ENCODE measurements around the gene NR3C2. TPM values are rescaled to one million over a fixed set of nuclear protein-coding genes. Genes with fewer than 3 reads are reported as not detected.

Gene NR3C2
- total and polyA plus RNA-seq, 2 of the 4 experiments (the other 2 are of a cell fraction), result 1.1 to 2.3 TPM

GRCh38 chr4:148434075-148434773 is 8.0 kb downstream of the NR3C2 start:
- no peak overlapping the region for H2AFZ ChIP-seq (replicated peaks; ENCODE audit: low read length, poor library complexity)
- H3K9me3 ChIP-seq (ENCODE audit: control insufficient read depth, insufficient read depth, low read length), result no peaks in the 10 kb centered on the region
- H2BK20ac ChIP-seq (ENCODE audit: low read depth, low read length), result no peak overlapping the region
- ChIA-PET CTCF (no interaction called here), POLR2A (ENCODE audit: unreplicated experiment) (no interaction called here)
- no peak overlapping the region for H3K4me2 ChIP-seq (ENCODE audit: low read depth, low read length)
- H4K91ac ChIP-seq (ENCODE audit: insufficient read depth, low read depth, low read length), result no peak overlapping the region
- no peak overlapping the region for H3K4me3 ChIP-seq (ENCODE audit: insufficient read depth, low read depth, low read length)
- DNase-seq (no peak), ATAC-seq (ENCODE audit: low read depth) (no peak)
- intact Hi-C loops (cut with micrococcal nuclease) (no loop called here), dilution Hi-C loops (cut with HindIII; ENCODE audit: low sequenced_read_pairs, unreplicated experiment) (no loop called here), in situ Hi-C loops (cut with MboI; ENCODE audit: low sequenced_read_pairs) (no loop called here)
- no peak overlapping the region for H3K27ac ChIP-seq (ENCODE audit: insufficient read depth, low read length)
- no CpG with 5 or more reads among the region's 2 CpGs for WGBS, 2 experiments (ENCODE audit: extremely low coverage in 2 of 2, insufficient read length in 1 of 2)
- H3K9me1 ChIP-seq (ENCODE audit: insufficient read depth, low read length), result no peaks in the 10 kb centered on the region
- no peaks in the 10 kb centered on the region for H3K27me3 ChIP-seq (ENCODE audit: control insufficient read depth, insufficient read depth, low read length)
- H3K18ac ChIP-seq (ENCODE audit: low read depth, low read length), result no peak overlapping the region
- H3K9ac ChIP-seq (ENCODE audit: low read depth, low read length), result no peak overlapping the region
- no peaks in the 10 kb centered on the region for H3K36me3 ChIP-seq (ENCODE audit: control insufficient read depth, insufficient read depth, low read length)
- no peak overlapping the region for H3K56ac ChIP-seq (ENCODE audit: extremely low read depth, insufficient read depth, low read length)
- no peak overlapping the region for H3K14ac ChIP-seq (replicated peaks; ENCODE audit: low read depth, low read length)
- no peak overlapping the region for H2BK5ac ChIP-seq (ENCODE audit: low read depth, low read length, poor library complexity, severe bottlenecking)
- H3K79me1 ChIP-seq (ENCODE audit: low read depth in 1 of 2, low read length in 2 of 2), result no peaks in the 10 kb centered on the region
- BruUV-seq (replicated peaks), result no TSS peak
- H3K4me1 ChIP-seq (ENCODE audit: control insufficient read depth, insufficient read depth, low read length), result no peaks in the 10 kb centered on the region
- H2AK9ac ChIP-seq (replicated peaks; ENCODE audit: low read depth, low read length, poor library complexity), result no peak overlapping the region
- H3K4ac ChIP-seq (ENCODE audit: low read depth, low read length), result no peak overlapping the region
- no peaks in the 10 kb centered on the region for H4K20me1 ChIP-seq (ENCODE audit: insufficient read depth, low read length)
- no peak overlapping the region for H2BK120ac ChIP-seq (ENCODE audit: low read depth, low read length)
- no peak overlapping the region for H3K23ac ChIP-seq (ENCODE audit: low read depth, low read length)
- H4K8ac ChIP-seq (ENCODE audit: low read depth in 2 of 2, low read length in 2 of 2), result no peak overlapping the region
- no peak overlapping the region for H4K5ac ChIP-seq (ENCODE audit: low read depth, low read length)
- TF ChIP-seq, protein P1, sequence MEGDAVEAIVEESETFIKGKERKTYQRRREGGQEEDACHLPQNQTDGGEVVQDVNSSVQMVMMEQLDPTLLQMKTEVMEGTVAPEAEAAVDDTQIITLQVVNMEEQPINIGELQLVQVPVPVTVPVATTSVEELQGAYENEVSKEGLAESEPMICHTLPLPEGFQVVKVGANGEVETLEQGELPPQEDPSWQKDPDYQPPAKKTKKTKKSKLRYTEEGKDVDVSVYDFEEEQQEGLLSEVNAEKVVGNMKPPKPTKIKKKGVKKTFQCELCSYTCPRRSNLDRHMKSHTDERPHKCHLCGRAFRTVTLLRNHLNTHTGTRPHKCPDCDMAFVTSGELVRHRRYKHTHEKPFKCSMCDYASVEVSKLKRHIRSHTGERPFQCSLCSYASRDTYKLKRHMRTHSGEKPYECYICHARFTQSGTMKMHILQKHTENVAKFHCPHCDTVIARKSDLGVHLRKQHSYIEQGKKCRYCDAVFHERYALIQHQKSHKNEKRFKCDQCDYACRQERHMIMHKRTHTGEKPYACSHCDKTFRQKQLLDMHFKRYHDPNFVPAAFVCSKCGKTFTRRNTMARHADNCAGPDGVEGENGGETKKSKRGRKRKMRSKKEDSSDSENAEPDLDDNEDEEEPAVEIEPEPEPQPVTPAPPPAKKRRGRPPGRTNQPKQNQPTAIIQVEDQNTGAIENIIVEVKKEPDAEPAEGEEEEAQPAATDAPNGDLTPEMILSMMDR (conservative IDR thresholded peaks at IDR 0.05; ENCODE audit: low read depth, low read length), result no peak
- TF ChIP-seq, protein P2, sequence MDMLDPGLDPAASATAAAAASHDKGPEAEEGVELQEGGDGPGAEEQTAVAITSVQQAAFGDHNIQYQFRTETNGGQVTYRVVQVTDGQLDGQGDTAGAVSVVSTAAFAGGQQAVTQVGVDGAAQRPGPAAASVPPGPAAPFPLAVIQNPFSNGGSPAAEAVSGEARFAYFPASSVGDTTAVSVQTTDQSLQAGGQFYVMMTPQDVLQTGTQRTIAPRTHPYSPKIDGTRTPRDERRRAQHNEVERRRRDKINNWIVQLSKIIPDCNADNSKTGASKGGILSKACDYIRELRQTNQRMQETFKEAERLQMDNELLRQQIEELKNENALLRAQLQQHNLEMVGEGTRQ (IDR thresholded peaks at IDR 0.05; ENCODE audit: low read depth, low read length), result no peak
- TF ChIP-seq, protein P3, sequence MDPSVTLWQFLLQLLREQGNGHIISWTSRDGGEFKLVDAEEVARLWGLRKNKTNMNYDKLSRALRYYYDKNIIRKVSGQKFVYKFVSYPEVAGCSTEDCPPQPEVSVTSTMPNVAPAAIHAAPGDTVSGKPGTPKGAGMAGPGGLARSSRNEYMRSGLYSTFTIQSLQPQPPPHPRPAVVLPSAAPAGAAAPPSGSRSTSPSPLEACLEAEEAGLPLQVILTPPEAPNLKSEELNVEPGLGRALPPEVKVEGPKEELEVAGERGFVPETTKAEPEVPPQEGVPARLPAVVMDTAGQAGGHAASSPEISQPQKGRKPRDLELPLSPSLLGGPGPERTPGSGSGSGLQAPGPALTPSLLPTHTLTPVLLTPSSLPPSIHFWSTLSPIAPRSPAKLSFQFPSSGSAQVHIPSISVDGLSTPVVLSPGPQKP (IDR thresholded peaks at IDR 0.05; ENCODE audit: borderline replicate concordance, low read depth, low read length), result no peak
- TF ChIP-seq RFX5 (IDR thresholded peaks at IDR 0.05; ENCODE audit: low read depth, low read length) (no peak), RAD21 (IDR thresholded peaks at IDR 0.05; ENCODE audit: low read length) (no peak), MAZ (IDR thresholded peaks at IDR 0.05; ENCODE audit: borderline replicate concordance, low read depth, low read length) (no peak), CEBPB (IDR thresholded peaks at IDR 0.05; ENCODE audit: low read depth, low read length) (no peak), MAFK (IDR thresholded peaks at IDR 0.05; ENCODE audit: low read depth, low read length) (no peak)
- H2BK15ac ChIP-seq (ENCODE audit: low read depth, low read length), result no peak overlapping the region
- no peak overlapping the region for H2AK5ac ChIP-seq (ENCODE audit: low read depth, low read length)

Measured in IMR-90 (cell line).